Activated T-cell treated with anti-CD3 and anti-CD28 coated beads, Interleukin-2, amount 50 U/mL, for 4 hours (primary cell): ENCODE results near the gene XIST. TPM values are rescaled to one million over a fixed set of nuclear protein-coding genes. Genes with fewer than 3 reads are reported as not detected.

Experiments used
- ATAC-seq, 2 donors: fragments of 200-7000 bp; cut with Tn5 transposase; one replicate each; pipeline ENCODE4 v1.10.0; 2021
- DNase-seq: peaks from one replicate; pipeline ENCODE4 v3.0.0-alpha.2; 2020
- H3K27me3 Mint-ChIP-seq: one replicate; pipeline ENCODE4 v1.8.0; 2021; ENCODE audit warnings: low read depth, mixed read lengths
- H3K36me3 Mint-ChIP-seq: one replicate; pipeline ENCODE4 v1.8.0; 2022; ENCODE audit warnings: mixed read lengths; ENCODE audit not compliant: insufficient read depth
- H3K4me1 Mint-ChIP-seq: one replicate; pipeline ENCODE4 v1.8.0; 2021; ENCODE audit warnings: low read depth, mixed read lengths
- H3K4me3 Mint-ChIP-seq: one replicate; pipeline ENCODE4 v1.8.0; 2021; ENCODE audit warnings: mild to moderate bottlenecking, moderate library complexity, mixed read lengths
- H3K9me3 Mint-ChIP-seq: one replicate; pipeline ENCODE4 v1.8.0; 2021; ENCODE audit warnings: mixed read lengths
- total RNA-seq, 3 donors: library from RNA; stranded (reverse); gene quantifications; one replicate each; pipeline ENCODE4 v1.2.1, GENCODE V29; 2021

The XIST gene
- total RNA-seq, 3 donors from 2014 or later = 0.53 to 131 (median 0.82) TPM

GRCh38 chrX:73850124-73851013, 2.1 kb downstream of the XIST start:
- no peak overlapping the region for H3K4me3 Mint-ChIP-seq
- no peak for DNase-seq
- peak in 1 of 2 donors; percentile 4 for ATAC-seq
- no peaks in the 10 kb centered on the region for H3K9me3 Mint-ChIP-seq
- no peaks in the 10 kb centered on the region for H3K36me3 Mint-ChIP-seq
- no peaks in the 10 kb centered on the region for H3K27me3 Mint-ChIP-seq
- H3K4me1 Mint-ChIP-seq = no peaks in the 10 kb centered on the region

- H3K4me3 Mint-ChIP-seq = no peak overlapping the region
- no peaks in the 10 kb centered on the region for H3K4me1 Mint-ChIP-seq
- ATAC-seq = no peak
Measured at GRCh38 chrX:73849073-73849472, 3.4 kb downstream of the XIST start.

GRCh38 chrX:73847991-73848390, 4.5 kb downstream of the XIST start:
- Mint-ChIP-seq H3K27me3 (no peaks in the 10 kb centered on the region), H3K36me3 (no peaks in the 10 kb centered on the region), H3K4me3 (no peak overlapping the region), H3K4me1 (no peaks in the 10 kb centered on the region), H3K9me3 (no peaks in the 10 kb centered on the region)
- no peak for ATAC-seq
- DNase-seq = no peak

More at GRCh38 chrX:73849073-73849472, 3.4 kb downstream of the XIST start:
- no peaks in the 10 kb centered on the region for H3K9me3 Mint-ChIP-seq
- no peak for DNase-seq
- no peaks in the 10 kb centered on the region for H3K27me3 Mint-ChIP-seq
- no peaks in the 10 kb centered on the region for H3K36me3 Mint-ChIP-seq

- no peaks in the 10 kb centered on the region for H3K27me3 Mint-ChIP-seq
- no peaks in the 10 kb centered on the region for H3K4me1 Mint-ChIP-seq
- H3K36me3 Mint-ChIP-seq = no peaks in the 10 kb centered on the region
- no peak for DNase-seq
- H3K9me3 Mint-ChIP-seq = no peaks in the 10 kb centered on the region
- no peak overlapping the region for H3K4me3 Mint-ChIP-seq
- no peak for ATAC-seq
Measured at GRCh38 chrX:73847100-73847499, 5.4 kb downstream of the XIST start.

- no peak for DNase-seq
- Mint-ChIP-seq H3K36me3 (no peaks in the 10 kb centered on the region), H3K4me3 (no peak overlapping the region), H3K27me3 (no peaks in the 10 kb centered on the region), H3K4me1 (no peaks in the 10 kb centered on the region), H3K9me3 (no peaks in the 10 kb centered on the region)
- no peak for ATAC-seq
Measured at GRCh38 chrX:73842541-73843234, 9.8 kb downstream of the XIST start.

- DNase-seq (no peak), ATAC-seq (no peak)
- Mint-ChIP-seq H3K36me3 (no peaks in the 10 kb centered on the region), H3K4me1 (no peaks in the 10 kb centered on the region), H3K9me3 (no peaks in the 10 kb centered on the region), H3K4me3 (no peak overlapping the region), H3K27me3 (no peaks in the 10 kb centered on the region)
Measured at GRCh38 chrX:73841337-73841736, 11.2 kb downstream of the XIST start.

- no peaks in the 10 kb centered on the region for H3K27me3 Mint-ChIP-seq
- H3K36me3 Mint-ChIP-seq = no peaks in the 10 kb centered on the region
- H3K4me1 Mint-ChIP-seq = no peaks in the 10 kb centered on the region
- no peaks in the 10 kb centered on the region for H3K9me3 Mint-ChIP-seq
- no peak for DNase-seq
- ATAC-seq = no peak
- no peak overlapping the region for H3K4me3 Mint-ChIP-seq
Measured at GRCh38 chrX:73840120-73840924, 12.2 kb downstream of the XIST start.

- Mint-ChIP-seq H3K36me3 (no peaks in the 10 kb centered on the region), H3K4me3 (no peak overlapping the region), H3K27me3 (no peaks in the 10 kb centered on the region), H3K9me3 (no peaks in the 10 kb centered on the region), H3K4me1 (no peaks in the 10 kb centered on the region)
- ATAC-seq (no peak), DNase-seq (no peak)
Measured at GRCh38 chrX:73839152-73839551, 13.4 kb downstream of the XIST start.

- no peaks in the 10 kb centered on the region for H3K27me3 Mint-ChIP-seq
- no peaks in the 10 kb centered on the region for H3K36me3 Mint-ChIP-seq
- H3K4me3 Mint-ChIP-seq = no peak overlapping the region
- DNase-seq (no peak), ATAC-seq (no peak)
- H3K9me3 Mint-ChIP-seq = no peaks in the 10 kb centered on the region
- no peaks in the 10 kb centered on the region for H3K4me1 Mint-ChIP-seq
Measured at GRCh38 chrX:73838123-73838522, 14.4 kb downstream of the XIST start.

GRCh38 chrX:73836956-73837477, 15.5 kb downstream of the XIST start:
- H3K27me3 Mint-ChIP-seq = no peaks in the 10 kb centered on the region
- ATAC-seq (no peak), DNase-seq (no peak)
- H3K4me3 Mint-ChIP-seq = no peak overlapping the region
- no peaks in the 10 kb centered on the region for H3K4me1 Mint-ChIP-seq
- H3K36me3 Mint-ChIP-seq = no peaks in the 10 kb centered on the region
- H3K9me3 Mint-ChIP-seq = no peaks in the 10 kb centered on the region

GRCh38 chrX:73834219-73834618, 18.3 kb downstream of the XIST start:
- Mint-ChIP-seq H3K4me3 (no peak overlapping the region), H3K27me3 (no peaks in the 10 kb centered on the region), H3K36me3 (no peaks in the 10 kb centered on the region), H3K4me1 (no peaks in the 10 kb centered on the region), H3K9me3 (no peaks in the 10 kb centered on the region)
- no peak for ATAC-seq
- no peak for DNase-seq

GRCh38 chrX:73832319-73832718, 20.2 kb downstream of the XIST start:
- no peaks in the 10 kb centered on the region for H3K36me3 Mint-ChIP-seq

GRCh38 chrX:73831500-73831899, 21.0 kb downstream of the XIST start:
- H3K36me3 Mint-ChIP-seq = no peaks in the 10 kb centered on the region
- no peak for ATAC-seq
- H3K4me1 Mint-ChIP-seq = no peaks in the 10 kb centered on the region

More at GRCh38 chrX:73832319-73832718, 20.2 kb downstream of the XIST start:
- DNase-seq (no peak), ATAC-seq (no peak)
- H3K4me3 Mint-ChIP-seq = no peak overlapping the region
- no peaks in the 10 kb centered on the region for H3K27me3 Mint-ChIP-seq
- H3K9me3 Mint-ChIP-seq = no peaks in the 10 kb centered on the region
- H3K4me1 Mint-ChIP-seq = no peaks in the 10 kb centered on the region

More at GRCh38 chrX:73831500-73831899, 21.0 kb downstream of the XIST start:
- Mint-ChIP-seq H3K4me3 (no peak overlapping the region), H3K9me3 (no peaks in the 10 kb centered on the region), H3K27me3 (no peaks in the 10 kb centered on the region)
- no peak for DNase-seq
